HG03039 (cell line): ENCODE measurements around the gene TCP11.
"Not testable (repeated sequence)": the region's sequence is repeated elsewhere in the genome, so short reads cannot be mapped to it uniquely, and the experiment has no call there.

ENCODE experiments used
- ATAC-seq: cut with Tn5 transposase; IDR thresholded peaks from one replicate; pipeline ENCODE4 v1.9.1; 2021; ENCODE audit warnings: mild to moderate bottlenecking, moderate library complexity; ENCODE audit not compliant: unreplicated experiment

TCP11 gene

DNA sequence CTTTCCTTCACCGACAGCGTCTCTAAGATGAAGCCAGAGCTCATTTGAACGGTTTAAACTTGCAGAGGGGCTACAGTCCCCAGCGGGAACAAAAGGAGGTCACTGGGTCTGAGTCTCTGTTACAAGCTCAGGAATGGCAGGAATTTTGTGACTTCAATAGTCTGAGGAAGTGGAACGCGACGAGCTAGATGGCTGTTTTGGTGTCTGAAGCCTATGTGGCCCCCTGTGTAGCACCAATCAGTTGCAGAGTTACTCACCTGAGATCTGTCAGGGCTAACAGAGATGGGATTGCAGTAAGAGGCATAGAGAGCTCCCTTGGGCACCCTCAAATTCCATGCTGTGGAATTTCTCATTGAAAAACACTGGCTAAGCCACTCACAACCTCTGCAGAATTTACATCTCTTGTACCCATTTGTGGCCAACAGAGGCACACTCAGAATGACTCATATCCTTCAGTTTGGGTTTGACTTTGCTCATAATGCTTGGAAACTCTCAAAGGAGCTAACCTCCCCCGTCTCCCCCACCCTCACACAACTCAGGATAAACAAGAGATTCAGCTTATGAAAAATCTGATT, 7.1 kb upstream of the TCP11 start:
- ATAC-seq, result no peak

DNA sequence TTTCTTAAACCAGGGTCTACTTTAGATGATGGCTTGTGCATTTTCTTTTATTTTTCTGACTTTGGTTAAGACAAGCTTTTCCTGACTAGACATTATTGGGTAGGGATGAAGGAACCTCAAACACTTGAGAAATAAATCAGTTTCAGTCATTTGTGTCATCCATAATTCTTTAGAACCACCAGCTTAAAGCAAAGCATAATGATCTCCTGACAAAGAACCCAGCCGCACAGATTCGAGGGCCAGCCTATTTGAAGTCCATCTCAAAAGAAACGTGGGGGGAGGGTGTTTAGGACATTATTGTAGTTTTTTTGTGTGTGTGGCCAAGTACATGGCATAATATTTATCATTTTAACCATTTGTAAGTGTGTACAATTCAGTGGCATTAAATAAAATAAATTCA, 6.3 kb upstream of the TCP11 start:
- no peak for ATAC-seq

GRCh38 chr6:35147026-35147425, 5.9 kb upstream of the TCP11 start:
- ATAC-seq, result no peak

DNA sequence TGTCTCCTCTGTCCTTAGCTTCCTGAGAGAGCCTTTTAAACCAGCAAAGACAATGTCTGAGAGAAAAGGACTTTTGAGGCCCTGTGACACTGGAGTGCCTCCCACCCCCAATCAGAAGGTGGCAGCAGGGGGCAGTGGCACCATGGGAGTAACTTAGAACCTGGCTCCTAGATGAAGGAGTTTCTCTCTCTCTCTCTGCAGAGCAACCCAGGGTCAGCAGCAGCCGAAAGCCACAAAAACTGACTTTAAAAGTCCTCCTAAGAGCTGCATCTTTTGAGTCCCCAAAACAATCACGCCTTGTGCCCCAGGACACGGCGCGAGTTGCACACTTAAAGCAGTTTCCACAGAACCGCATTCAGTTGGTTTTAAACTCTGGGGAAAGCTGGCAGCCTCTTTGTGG, 5.3 kb upstream of the TCP11 start:
- no peak for ATAC-seq

DNA sequence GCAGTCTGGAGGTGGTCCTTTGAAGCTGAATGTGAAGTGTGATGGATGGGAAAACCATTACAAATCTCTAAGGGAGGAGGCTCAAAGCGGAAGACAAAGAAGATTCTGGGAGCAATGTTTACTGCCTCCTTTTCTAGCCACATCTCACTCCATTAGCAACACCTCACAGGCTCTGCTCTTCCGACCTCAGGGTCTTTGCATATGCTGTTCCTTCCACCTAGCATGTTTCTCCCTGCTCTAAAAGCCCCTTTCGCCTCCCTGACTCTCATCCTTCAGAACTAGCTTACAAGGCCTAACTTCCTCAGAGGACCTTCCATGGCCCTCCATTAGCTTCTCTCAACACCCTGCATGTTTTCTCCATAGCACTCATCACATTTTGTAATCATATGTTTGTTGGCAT, 4.6 kb upstream of the TCP11 start:
- ATAC-seq, result no peak

DNA sequence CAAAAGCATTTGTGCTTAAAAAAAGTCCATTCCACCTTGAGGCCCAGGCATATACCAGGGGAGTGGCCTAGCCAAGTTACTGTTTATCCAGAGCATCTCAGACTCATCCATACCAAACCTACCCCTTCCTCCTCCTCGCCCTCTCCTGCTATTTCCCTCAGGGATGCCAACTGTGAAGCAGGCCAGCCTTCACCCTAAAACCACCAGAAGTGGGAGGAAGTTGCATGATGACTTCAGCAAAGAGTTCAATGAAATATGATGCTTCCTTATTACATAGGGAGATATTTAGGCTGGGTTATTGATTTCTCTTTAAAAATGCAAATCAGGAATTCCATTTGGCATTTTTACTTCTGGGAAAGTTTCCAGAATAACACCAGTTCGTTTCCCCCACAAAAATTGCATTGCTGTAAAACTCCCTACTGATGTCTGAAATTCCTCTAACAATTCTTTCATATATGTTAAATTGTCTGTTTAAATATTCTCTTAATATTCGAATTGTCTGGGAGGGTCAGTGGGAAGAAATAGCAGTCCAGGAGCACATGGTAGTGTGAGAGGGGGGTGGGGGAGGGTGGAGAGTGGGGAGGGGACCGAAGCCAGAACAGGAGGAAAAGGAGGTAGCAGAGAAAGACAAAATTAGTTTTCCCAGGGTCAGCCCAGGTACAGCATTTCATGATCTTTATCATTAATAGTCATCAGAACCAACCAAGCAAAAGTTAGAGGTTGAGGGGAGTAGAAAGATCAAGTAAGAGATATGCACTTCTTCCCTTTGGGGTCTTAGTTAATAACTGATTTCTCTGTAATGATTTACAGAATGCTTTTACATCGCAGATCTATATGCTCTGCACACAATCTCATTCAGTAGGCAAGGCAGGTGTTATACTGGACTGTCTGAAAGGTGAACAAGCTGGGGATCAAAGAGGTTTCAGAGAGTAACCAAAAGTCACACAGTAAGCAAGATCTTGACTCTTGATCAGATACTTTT, 1.7 kb upstream of the TCP11 start:
- no peak for ATAC-seq

DNA sequence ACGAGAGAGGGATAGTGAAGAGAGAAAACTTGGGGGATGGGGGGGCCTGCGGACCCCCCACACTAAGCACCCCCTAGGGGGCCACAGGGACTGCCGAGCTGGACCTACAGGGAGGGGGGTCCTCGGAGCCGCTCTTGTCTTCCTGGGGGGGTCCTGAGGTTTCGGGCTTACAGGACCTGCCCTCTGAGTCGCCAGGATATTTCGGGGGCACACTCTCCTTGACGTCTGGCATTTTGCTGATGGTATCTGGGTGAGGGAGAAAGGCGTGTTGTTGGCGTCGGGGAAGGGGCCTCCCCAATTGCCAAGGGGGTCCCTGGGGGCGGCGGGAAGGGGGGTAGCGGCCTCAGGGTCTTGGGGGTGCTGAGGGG, 516 bp downstream of the TCP11 start:
- ATAC-seq, result no peak

- ATAC-seq, result no peak
These were observed 1.1 kb downstream of the TCP11 start for GRCh38 chr6:35139924-35140638.

DNA sequence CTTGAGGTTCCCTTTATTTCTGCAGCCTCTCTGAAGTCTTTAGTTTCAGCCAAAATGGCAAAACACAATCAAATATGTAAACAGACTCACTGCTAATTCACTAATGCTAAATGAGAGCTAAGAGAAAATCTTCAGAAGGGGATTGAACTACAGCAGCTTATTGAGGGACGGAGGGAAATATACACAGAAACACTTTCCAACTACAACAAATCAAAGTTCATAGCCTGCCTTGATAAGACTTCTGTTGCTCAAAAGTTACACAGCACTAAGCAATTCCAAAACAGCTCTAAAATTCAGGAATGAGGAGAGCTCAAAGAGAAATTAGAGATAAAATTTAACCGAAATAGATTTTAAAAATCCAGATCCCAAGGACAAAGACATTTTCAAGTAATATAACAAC, 1.7 kb downstream of the TCP11 start:
- no peak for ATAC-seq

DNA sequence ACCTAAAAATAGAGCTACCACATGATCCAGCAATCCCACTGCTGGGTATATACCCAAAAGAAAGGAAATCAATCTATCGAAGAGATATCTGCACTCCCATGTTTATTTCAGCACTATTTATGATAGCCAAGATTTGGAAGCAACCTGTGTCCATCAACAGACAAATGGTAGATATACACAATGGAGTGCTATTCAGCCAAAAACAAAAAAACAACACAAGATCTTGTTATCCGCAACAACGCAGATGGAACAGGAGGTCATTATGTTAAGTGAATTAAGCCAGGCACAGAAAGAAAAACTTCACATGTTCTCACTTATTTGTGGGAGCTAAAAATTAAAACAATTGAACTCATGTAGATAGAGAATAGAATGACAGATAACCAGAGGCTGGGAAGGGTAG, 2.9 kb downstream of the TCP11 start:
- not testable (repeated sequence) for ATAC-seq

DNA sequence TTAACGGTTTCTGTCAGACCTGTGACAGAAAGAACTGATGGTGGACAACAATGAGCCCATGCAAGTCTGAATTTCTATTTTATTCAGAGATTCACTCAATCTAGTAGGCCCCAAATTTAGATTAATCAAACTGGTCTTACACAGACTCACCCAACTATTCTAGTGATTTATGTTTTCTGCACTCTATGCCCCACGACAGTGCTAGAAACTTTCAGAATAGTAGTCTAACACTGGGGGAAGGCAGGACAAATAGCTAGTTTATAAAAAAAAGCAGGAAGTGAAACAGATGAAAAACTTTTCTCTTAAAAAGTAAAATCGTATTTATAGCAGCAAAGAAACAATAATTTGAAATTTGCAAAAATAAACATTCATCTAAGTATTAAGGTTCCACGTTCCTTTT, 5.0 kb downstream of the TCP11 start:
- ATAC-seq, result no peak

DNA sequence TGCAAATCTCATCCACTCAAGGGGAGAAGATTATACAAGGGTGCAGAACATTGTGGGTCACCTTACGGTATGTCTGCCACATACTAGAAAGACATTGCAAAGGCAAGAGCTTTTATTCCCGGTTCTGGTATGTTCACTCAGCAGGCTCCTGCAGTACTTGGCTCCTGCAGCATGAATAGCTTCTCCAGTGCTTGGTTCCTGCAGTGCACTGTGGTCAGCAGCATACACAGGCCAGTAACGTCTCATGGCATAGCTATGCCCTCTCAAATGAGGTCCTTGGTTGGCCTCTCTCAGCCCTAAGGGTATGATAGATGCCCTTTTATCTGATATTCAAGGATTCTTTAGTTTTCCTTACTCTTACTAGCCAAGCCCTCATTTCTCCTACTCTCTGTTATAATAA, 12.6 kb downstream of the TCP11 start:
- ATAC-seq, result no peak

DNA sequence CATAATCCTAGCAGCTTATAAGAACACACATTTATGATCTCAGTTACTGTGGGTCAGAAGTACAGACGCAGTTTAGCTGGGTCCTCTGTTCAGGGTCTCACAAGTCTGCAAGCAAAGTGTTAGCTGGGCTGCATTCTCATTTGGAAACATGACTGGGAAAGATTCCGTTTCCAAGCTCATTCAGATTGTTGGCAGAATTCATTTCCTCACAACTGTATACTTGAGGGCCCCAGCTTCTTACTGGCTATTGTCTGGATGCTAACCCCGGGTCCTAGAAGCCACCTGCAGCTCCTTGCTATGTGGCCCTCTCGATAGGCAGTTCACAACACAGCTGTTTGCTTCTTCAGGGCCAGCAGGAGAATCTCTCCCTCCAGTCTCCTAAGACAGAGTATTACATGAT, 13.1 kb downstream of the TCP11 start:
- no peak for ATAC-seq

GRCh38 chr6:35124356-35124755, 16.8 kb downstream of the TCP11 start:
- ATAC-seq, result no peak

DNA sequence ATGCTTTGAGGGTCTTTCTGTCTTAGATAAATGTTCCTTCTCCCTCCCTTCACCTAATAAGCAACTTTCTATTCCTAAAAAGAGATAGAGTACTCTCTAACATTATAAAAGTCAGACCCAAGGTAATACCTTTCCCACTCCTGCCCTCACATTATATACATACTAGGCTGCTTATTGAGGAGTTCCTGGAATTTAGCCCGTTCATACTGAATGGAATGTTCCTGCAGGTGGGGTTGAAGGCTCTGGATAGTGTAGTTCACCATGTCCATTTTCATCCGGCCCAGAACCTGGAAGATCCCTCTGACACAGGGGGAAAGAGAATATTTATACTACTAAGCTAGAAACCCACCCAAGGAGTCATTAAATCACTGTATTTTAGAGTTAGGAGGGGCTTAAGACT, 20.4 kb downstream of the TCP11 start:
- no peak for ATAC-seq

GRCh38 chr6:35108309-35108885, 32.7 kb downstream of the TCP11 start:
- ATAC-seq, result no peak

- not testable (repeated sequence) for ATAC-seq
These were observed 33.4 kb downstream of the TCP11 start for GRCh38 chr6:35107761-35108160.

GRCh38 chr6:35107208-35107607, 33.9 kb downstream of the TCP11 start:
- not testable (repeated sequence) for ATAC-seq

DNA sequence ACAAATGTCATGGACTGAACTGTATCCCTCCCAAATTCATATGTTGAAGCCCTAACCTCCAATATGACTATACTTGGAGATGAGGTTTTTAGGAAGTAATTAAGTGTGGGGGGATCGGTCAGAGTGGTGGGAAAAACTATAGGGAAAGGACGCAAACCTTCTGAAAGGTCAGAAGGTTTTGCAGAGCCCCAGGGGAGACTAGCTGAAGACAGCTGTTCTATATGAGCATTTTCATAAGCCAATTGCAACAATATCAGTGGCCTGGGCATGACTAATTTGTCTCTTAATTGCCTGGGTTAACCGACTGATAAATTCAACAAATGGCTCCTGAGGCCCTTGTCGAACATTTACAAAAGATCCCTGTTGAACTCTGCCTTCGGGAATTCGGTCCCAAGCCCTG, 35.1 kb downstream of the TCP11 start:
- not testable (repeated sequence) for ATAC-seq

- ATAC-seq, result no peak
These were observed 36.1 kb downstream of the TCP11 start for GRCh38 chr6:35105078-35105477.

- ATAC-seq, result no peak
These were observed 42.0 kb downstream of the TCP11 start for GRCh38 chr6:35099116-35099515.
